B cell (primary cell): Measurements from ENCODE around the gene CEACAM3.

Experiments
- EZH2 ChIP-seq: IDR thresholded peaks from 2 replicates; pipeline ENCODE4 v1.6.1; 2012; ENCODE audit warnings: borderline replicate concordance, low read depth, mild to moderate bottlenecking, moderate library complexity, low read length; ENCODE audit not compliant: insufficient read depth, poor library complexity, severe bottlenecking
- TF ChIP-seq, protein P1 (sequence below): fragments of 200-600 bp; IDR thresholded peaks from one replicate; pipeline ENCODE4 v1.8.0; 2022; ENCODE audit warnings: antibody characterized with exemption, mild to moderate bottlenecking

DNA sequence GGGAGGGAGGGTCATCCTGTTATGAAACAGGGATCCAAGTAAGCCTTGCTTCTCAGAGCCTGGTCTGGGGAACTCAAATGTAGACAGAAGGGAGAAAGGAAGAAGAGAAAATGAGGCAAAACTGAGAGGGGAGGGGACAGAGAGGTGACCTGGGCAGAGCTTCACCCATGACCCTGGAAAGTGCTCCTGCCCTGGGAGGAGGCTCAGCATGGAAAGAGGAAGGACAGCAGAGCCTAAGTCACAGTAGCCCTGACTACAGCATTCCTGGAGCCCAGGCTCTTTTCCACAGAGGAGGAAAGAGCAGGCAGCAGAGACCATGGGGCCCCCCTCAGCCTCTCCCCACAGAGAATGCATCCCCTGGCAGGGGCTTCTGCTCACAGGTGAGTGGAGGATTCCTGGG lies at the start of gene CEACAM3:
- TF ChIP-seq, protein P1, sequence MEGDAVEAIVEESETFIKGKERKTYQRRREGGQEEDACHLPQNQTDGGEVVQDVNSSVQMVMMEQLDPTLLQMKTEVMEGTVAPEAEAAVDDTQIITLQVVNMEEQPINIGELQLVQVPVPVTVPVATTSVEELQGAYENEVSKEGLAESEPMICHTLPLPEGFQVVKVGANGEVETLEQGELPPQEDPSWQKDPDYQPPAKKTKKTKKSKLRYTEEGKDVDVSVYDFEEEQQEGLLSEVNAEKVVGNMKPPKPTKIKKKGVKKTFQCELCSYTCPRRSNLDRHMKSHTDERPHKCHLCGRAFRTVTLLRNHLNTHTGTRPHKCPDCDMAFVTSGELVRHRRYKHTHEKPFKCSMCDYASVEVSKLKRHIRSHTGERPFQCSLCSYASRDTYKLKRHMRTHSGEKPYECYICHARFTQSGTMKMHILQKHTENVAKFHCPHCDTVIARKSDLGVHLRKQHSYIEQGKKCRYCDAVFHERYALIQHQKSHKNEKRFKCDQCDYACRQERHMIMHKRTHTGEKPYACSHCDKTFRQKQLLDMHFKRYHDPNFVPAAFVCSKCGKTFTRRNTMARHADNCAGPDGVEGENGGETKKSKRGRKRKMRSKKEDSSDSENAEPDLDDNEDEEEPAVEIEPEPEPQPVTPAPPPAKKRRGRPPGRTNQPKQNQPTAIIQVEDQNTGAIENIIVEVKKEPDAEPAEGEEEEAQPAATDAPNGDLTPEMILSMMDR, result no peak
- no peak for TF ChIP-seq EZH2
